ENCODE measurements around the gene SLC16A8. TPM values are rescaled to one million over a fixed set of nuclear protein-coding genes. Genes with fewer than 3 reads are reported as not detected.

The SLC16A8 gene
- polyA plus RNA-seq, 1 experiment = not detected

DNA sequence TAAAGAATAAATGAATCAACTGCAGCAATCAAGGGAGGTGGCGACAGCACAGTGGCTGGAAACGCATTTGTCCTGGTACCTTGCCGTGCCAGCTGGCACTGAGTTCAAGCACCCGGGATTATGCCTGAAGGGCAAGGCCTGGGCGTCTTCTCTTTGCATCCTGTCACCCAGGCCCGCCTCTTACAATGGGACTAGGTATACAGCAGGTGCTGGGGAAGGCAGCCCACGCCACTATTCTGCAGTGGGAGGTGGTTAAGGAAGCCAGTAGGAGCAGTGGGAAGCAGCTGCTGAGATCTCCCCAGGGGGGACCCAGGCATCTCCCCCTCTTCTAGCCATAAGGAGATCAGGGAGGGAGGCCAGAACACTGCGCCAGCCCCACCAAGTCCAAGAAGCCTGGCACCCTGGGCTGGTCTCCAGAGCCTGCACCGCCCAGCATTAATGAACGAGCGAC, 41.8 kb upstream of the SLC16A8 start:
- H3K27me3 ChIP-seq (ENCODE audit: control insufficient read depth, insufficient read depth, low read length) = peaks cover 4% of the 10 kb centered on the region
- no peak for DNase-seq (ENCODE audit: low read depth, low spot score)
- no peak overlapping the region for H3K4me3 ChIP-seq (ENCODE audit: low read depth, low read length)
- no peak for TF ChIP-seq CTCF (IDR thresholded peaks at IDR 0.05; ENCODE audit: low read depth, low read length)
- no peak overlapping the region for H3K27ac ChIP-seq (ENCODE audit: low read depth, low read length)
- ChIA-PET POLR2A (no interaction called here), CTCF (no interaction called here)
- no peaks in the 10 kb centered on the region; the same call in 1 of the 2 replicates for H3K9me3 ChIP-seq (ENCODE audit: control insufficient read depth, insufficient read depth, low read length)

GRCh38 chr22:38125038-38125610, 41.1 kb upstream of the SLC16A8 start:
- POLR2A ChIA-PET = no interaction called here
- no peak for DNase-seq (ENCODE audit: low read depth, low spot score)
- Histone ChIP-seq H3K9me3 (ENCODE audit: control insufficient read depth, insufficient read depth, low read length) (no peaks in the 10 kb centered on the region; the same call in 1 of the 2 replicates), H3K27ac (ENCODE audit: low read depth, low read length) (no peak overlapping the region), H3K27me3 (ENCODE audit: control insufficient read depth, insufficient read depth, low read length) (peaks cover 4% of the 10 kb centered on the region), H3K4me3 (ENCODE audit: low read depth, low read length) (no peak overlapping the region)
- no peak for TF ChIP-seq CTCF (IDR thresholded peaks at IDR 0.05; ENCODE audit: low read depth, low read length)
- CTCF ChIA-PET = interaction anchor here (2.7 kb wide), 1 partner anchor 11 kb away, joined by 27 read pairs; no protein-coding TSS in a partner anchor

DNA sequence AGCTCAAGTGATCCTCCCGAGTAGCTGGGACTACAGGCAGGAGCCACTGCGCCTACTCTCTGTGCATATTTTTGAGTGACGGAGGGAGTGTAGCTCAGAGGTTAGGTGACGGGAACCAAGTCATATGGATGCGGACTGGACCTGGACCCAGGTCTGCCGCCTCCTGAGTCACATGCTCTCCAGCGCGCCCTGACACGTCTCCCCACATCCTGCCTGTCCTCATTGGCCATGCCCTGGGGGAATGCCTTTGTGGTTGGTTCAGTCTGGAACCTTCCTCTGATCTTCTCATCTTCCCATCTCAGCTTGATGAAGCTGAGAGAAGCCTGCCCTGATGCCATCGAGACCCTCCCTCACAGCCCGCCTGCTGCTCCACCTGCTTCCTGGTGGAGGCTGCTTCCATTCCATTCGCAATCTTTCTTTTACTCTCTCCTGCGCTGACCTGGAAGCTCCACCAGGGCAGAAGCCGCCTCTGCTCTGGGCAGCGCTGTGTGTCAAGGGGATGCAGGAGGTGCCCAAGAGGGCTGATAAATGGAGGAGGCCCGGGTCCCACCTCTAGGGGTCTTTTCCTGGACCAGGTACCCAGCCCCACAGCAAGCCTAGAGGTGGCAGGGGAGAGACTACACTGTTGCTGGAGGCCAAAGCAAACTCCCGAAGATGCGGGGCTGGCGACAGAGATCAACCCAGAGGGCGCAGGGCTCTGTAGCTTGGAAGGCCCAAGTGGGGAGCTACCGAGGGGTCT, 40.4 kb upstream of the SLC16A8 start:
- DNase-seq (ENCODE audit: low read depth, low spot score) = no peak
- Histone ChIP-seq H3K27ac (ENCODE audit: low read depth, low read length) (no peak overlapping the region), H3K27me3 (ENCODE audit: control insufficient read depth, insufficient read depth, low read length) (peaks cover 4% of the 10 kb centered on the region), H3K4me3 (ENCODE audit: low read depth, low read length) (no peak overlapping the region), H3K9me3 (ENCODE audit: control insufficient read depth, insufficient read depth, low read length) (no peaks in the 10 kb centered on the region; the same call in 1 of the 2 replicates)
- ChIA-PET POLR2A (no interaction called here), CTCF (interaction anchor here (2.7 kb wide), 1 partner anchor 10 kb away, joined by 27 read pairs; no protein-coding TSS in a partner anchor)
- TF ChIP-seq CTCF (IDR thresholded peaks at IDR 0.05; ENCODE audit: low read depth, low read length) = no peak

- no peak overlapping the region for H3K27ac ChIP-seq (ENCODE audit: low read depth, low read length)
- ChIA-PET POLR2A (no interaction called here), CTCF (interaction anchor here (2.7 kb wide), 1 partner anchor 8 kb away, joined by 27 read pairs; no protein-coding TSS in a partner anchor)
- no peak for DNase-seq (ENCODE audit: low read depth, low spot score)
- H3K27me3 ChIP-seq (ENCODE audit: control insufficient read depth, insufficient read depth, low read length) = peaks cover 4% of the 10 kb centered on the region
- no peaks in the 10 kb centered on the region; the same call in 1 of the 2 replicates for H3K9me3 ChIP-seq (ENCODE audit: control insufficient read depth, insufficient read depth, low read length)
- no peak for TF ChIP-seq CTCF (IDR thresholded peaks at IDR 0.05; ENCODE audit: low read depth, low read length)
- H3K4me3 ChIP-seq (ENCODE audit: low read depth, low read length) = no peak overlapping the region
Measured at GRCh38 chr22:38122616-38123015, 38.6 kb upstream of the SLC16A8 start.

Measured in AG04450 (cell line).